Chondrocyte (in vitro differentiated cells): ENCODE results near the gene MT1E. TPM values are rescaled to one million over a fixed set of nuclear protein-coding genes. Genes with fewer than 3 reads are reported as not detected.

Experiments used
- DNase-seq: peaks from one replicate; pipeline ENCODE4 v3.0.0; 2021; ENCODE audit warnings: mixed read lengths, low spot score
- H3K27ac Mint-ChIP-seq: one replicate; pipeline ENCODE4 v1.8.0; 2021; ENCODE audit warnings: mild to moderate bottlenecking, moderate library complexity, mixed read lengths; ENCODE audit not compliant: unreplicated experiment
- H3K27me3 Mint-ChIP-seq: 2 replicates; pipeline ENCODE4 v1.8.0; 2021; ENCODE audit warnings: low read depth, mixed read lengths
- H3K36me3 Mint-ChIP-seq: 2 replicates; pipeline ENCODE4 v1.8.0; 2021; ENCODE audit warnings: low read depth, mixed read lengths
- H3K4me1 Mint-ChIP-seq: 2 replicates; pipeline ENCODE4 v1.8.0; 2021; ENCODE audit warnings: low read depth, mild to moderate bottlenecking, mixed read lengths
- H3K4me3 Mint-ChIP-seq: one replicate; pipeline ENCODE4 v1.8.0; 2021; ENCODE audit warnings: mild to moderate bottlenecking, moderate library complexity, mixed read lengths; ENCODE audit not compliant: unreplicated experiment
- H3K9me3 Mint-ChIP-seq: 2 replicates; pipeline ENCODE4 v1.8.0; 2021; ENCODE audit warnings: low read depth, mixed read lengths
- CTCF ChIP-seq: fragments of 200-600 bp; sonication (generic); IDR thresholded peaks from 2 replicates; pipeline ENCODE4 v1.5.0; 2021; ENCODE audit warnings: antibody characterized with exemption, mild to moderate bottlenecking, moderate library complexity
- total RNA-seq: library from RNA; stranded (reverse); gene quantifications from 3 replicates; pipeline ENCODE4 v1.2.1, GENCODE V29; 2021

Gene MT1E
- total RNA-seq, 1 donor from 2014 or later, result 31.4 TPM

DNA sequence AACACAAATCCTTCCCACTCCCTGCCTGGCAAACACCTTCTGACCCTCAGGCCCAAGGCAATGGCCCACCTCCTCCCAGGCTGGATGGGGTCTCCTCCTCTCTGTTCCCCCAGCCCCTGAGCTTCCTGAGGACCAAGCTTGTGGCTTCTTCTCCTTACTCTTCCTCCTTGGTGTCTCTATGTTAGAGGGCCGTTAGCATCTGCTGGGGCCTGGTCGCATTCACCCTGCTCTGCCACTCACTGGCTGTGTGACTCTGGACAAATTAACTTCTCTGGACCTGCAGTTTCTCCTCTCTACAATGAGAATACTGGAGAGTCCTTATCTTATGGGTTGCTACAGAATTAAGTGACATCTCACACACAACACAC is 17.9 kb upstream of the MT1E start:
- DNase-seq, result no peak
- H3K27ac Mint-ChIP-seq, result peak overlapping the region; percentile 96
- no peaks in the 10 kb centered on the region for H3K36me3 Mint-ChIP-seq
- H3K4me3 Mint-ChIP-seq, result peak overlapping the region; percentile 27
- no peak for TF ChIP-seq CTCF
- H3K4me1 Mint-ChIP-seq, result peaks cover 62% of the 10 kb centered on the region
- no peaks in the 10 kb centered on the region for H3K27me3 Mint-ChIP-seq
- no peaks in the 10 kb centered on the region for H3K9me3 Mint-ChIP-seq

GRCh38 chr16:56608043-56608875 is 17.3 kb upstream of the MT1E start, which contains the start of gene MT2A:
Gene MT2A (plus strand): TSS chr16:56608584. CDS start chr16:56608656, 72 bp downstream.
- Mint-ChIP-seq H3K4me1 (peaks cover 63% of the 10 kb centered on the region), H3K27ac (peak within 1 kb of the TSS; percentile 98), H3K9me3 (no peaks in the 10 kb centered on the region), H3K4me3 (peak within 1 kb of the TSS; percentile 76), H3K27me3 (no peaks in the 10 kb centered on the region), H3K36me3 (no peaks in the 10 kb centered on the region)
- no peak for TF ChIP-seq CTCF
- peak; percentile 97 for DNase-seq

DNA sequence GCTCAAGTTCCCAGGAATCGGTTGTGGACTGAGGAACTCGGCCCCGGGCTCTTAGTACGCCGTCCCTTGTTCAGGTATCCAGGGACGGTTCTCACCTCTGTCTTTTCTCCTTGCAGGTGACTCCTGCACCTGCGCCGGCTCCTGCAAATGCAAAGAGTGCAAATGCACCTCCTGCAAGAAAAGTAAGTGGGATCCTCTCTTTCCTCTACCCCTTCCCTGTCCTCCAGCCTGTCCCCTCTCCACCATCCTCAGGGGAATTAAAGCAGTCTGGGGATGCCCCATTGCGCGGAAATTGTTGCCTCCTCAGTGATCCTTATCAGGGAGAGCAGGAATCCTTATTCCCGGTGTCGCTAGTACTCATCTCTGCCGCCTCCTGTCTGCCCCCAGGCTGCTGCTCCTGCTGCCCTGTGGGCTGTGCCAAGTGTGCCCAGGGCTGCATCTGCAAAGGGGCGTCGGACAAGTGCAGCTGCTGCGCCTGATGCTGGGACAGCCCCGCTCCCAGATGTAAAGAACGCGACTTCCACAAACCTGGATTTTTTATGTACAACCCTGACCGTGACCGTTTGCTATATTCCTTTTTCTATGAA is 16.6 kb upstream of the MT1E start:
- no peaks in the 10 kb centered on the region for H3K27me3 Mint-ChIP-seq
- no peak for DNase-seq
- no peaks in the 10 kb centered on the region for H3K9me3 Mint-ChIP-seq
- no peaks in the 10 kb centered on the region for H3K36me3 Mint-ChIP-seq
- H3K27ac Mint-ChIP-seq, result peak overlapping the region; percentile 98
- peak; percentile 12 for TF ChIP-seq CTCF
- H3K4me3 Mint-ChIP-seq, result peak overlapping the region; percentile 76
- H3K4me1 Mint-ChIP-seq, result peaks cover 67% of the 10 kb centered on the region

DNA sequence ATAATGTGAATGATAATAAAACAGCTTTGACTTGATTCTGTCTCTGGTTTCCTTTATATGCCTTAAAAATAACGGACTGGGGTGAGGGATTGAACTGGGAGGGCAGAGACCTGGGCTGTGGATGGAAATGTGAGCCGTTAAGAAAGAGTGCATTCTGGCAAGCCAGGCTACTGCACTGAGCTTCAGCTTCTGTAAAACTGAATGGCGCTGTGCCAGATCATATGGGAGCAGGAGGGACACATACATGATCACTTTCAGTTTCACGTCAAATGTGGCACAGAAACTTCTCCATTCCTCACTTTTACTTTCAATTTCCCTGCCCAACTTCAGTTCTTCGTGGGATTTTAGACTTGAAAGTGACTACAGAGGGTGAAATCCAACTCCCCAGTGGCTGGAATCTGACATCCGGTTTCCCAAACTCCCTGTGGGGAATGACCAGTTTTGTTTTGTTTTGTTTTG is 16.1 kb upstream of the MT1E start:
- peaks cover 73% of the 10 kb centered on the region for H3K4me1 Mint-ChIP-seq
- peak; percentile 25 for TF ChIP-seq CTCF
- no peaks in the 10 kb centered on the region for H3K9me3 Mint-ChIP-seq
- no peaks in the 10 kb centered on the region for H3K27me3 Mint-ChIP-seq
- no peaks in the 10 kb centered on the region for H3K36me3 Mint-ChIP-seq
- H3K27ac Mint-ChIP-seq, result peak overlapping the region; percentile 98
- no peak for DNase-seq
- peak overlapping the region; percentile 76 for H3K4me3 Mint-ChIP-seq

GRCh38 chr16:56610017-56610608 is 15.5 kb upstream of the MT1E start:
- peak; percentile 16 for TF ChIP-seq CTCF
- no peak for DNase-seq
- Mint-ChIP-seq H3K36me3 (no peaks in the 10 kb centered on the region), H3K27me3 (no peaks in the 10 kb centered on the region), H3K4me3 (peak overlapping the region; percentile 76), H3K27ac (peak overlapping the region; percentile 98), H3K4me1 (peaks cover 79% of the 10 kb centered on the region), H3K9me3 (no peaks in the 10 kb centered on the region)
